Endodermal cell (in vitro differentiated cells): Measurements from ENCODE around the gene DENND1A. TPM values are rescaled to one million over a fixed set of nuclear protein-coding genes. Genes with fewer than 3 reads are reported as not detected.

ENCODE experiments used
- DNase-seq: peaks from one replicate; pipeline ENCODE4 v3.0.0-alpha.2; 2017
- H3K27ac ChIP-seq: 2 replicates; pipeline ENCODE4 v1.5.1; 2013; ENCODE audit warnings: mild to moderate bottlenecking, low read depth, low read length, moderate library complexity
- H3K27me3 ChIP-seq: 2 replicates; pipeline ENCODE4 v1.6.1; 2013; ENCODE audit warnings: mild to moderate bottlenecking, low read length, moderate library complexity; ENCODE audit not compliant: insufficient read depth, control insufficient read depth, poor library complexity, severe bottlenecking
- H3K36me3 ChIP-seq: 2 replicates; pipeline ENCODE4 v1.7.0; 2013; ENCODE audit warnings: mild to moderate bottlenecking, low read length, moderate library complexity; ENCODE audit not compliant: control insufficient read depth, insufficient read depth
- H3K4me1 ChIP-seq: one replicate; pipeline ENCODE4 v1.7.0; 2013; ENCODE audit warnings: low read length; ENCODE audit not compliant: control insufficient read depth, insufficient read depth
- H3K4me3 ChIP-seq: 2 replicates; pipeline ENCODE4 v1.5.1; 2013; ENCODE audit warnings: mild to moderate bottlenecking, low read length, moderate library complexity
- H3K9ac ChIP-seq: 2 replicates; pipeline ENCODE4 v1.6.1; 2013; ENCODE audit warnings: mild to moderate bottlenecking, low read length, moderate library complexity; ENCODE audit not compliant: poor library complexity, severe bottlenecking; ENCODE audit errors: extremely low read depth
- H3K9me3 ChIP-seq: 2 replicates; pipeline ENCODE4 v1.6.1; 2013; ENCODE audit warnings: mild to moderate bottlenecking, low read length, moderate library complexity; ENCODE audit not compliant: control insufficient read depth
- H3K27ac Mint-ChIP-seq: 2 replicates; pipeline ENCODE4 v1.8.0; 2020; ENCODE audit warnings: mixed read lengths
- H3K27me3 Mint-ChIP-seq: 2 replicates; pipeline ENCODE4 v1.8.0; 2021; ENCODE audit warnings: mild to moderate bottlenecking, mixed read lengths; ENCODE audit not compliant: insufficient read depth
- H3K36me3 Mint-ChIP-seq: 2 replicates; pipeline ENCODE4 v1.8.0; 2020; ENCODE audit warnings: low read depth, mixed read lengths
- H3K4me1 Mint-ChIP-seq: 2 replicates; pipeline ENCODE4 v1.8.0; 2020; ENCODE audit warnings: mixed read lengths
- H3K4me3 Mint-ChIP-seq: 2 replicates; pipeline ENCODE4 v1.8.0; 2020; ENCODE audit warnings: mild to moderate bottlenecking, moderate library complexity, mixed read lengths
- H3K9me3 Mint-ChIP-seq: 2 replicates; pipeline ENCODE4 v1.8.0; 2020; ENCODE audit warnings: mild to moderate bottlenecking, mixed read lengths
- WGBS, 2 experiments: methylation state at CpG; one replicate each; pipeline versions ENCODE4 v1.1.5 to v1.1.7; 2013; ENCODE audit warnings: missing lambda C conversion rate in 2 of 2, mixed read lengths in 1 of 2; ENCODE audit not compliant: insufficient coverage in 1 of 2, insufficient read length in 1 of 2; 5-methylcytosine and 5-hydroxymethylcytosine counted together
- total RNA-seq, 2 donors: library from RNA; stranded (reverse); fragmentation: NEBNext Ultra II Directional in 1 of 2; extraction: Animal tissue kit (Norgen Biotek cat#: 25700) in 1 of 2; gene quantifications; 2 replicates in 1 of 2; 3 replicates in 1 of 2; pipeline ENCODE4 v1.2.1, GENCODE V29; 2021
- TF ChIP-seq, protein P1 (sequence below): fragments of 200-600 bp; sonication (generic); conservative IDR thresholded peaks from 2 replicates; pipeline ENCODE4 v1.5.0; 2021; ENCODE audit warnings: antibody characterized with exemption, mild to moderate bottlenecking

The DENND1A gene
- total RNA-seq, 2 donors from 2014 or later, result 29.5 to 38.4 TPM

DNA sequence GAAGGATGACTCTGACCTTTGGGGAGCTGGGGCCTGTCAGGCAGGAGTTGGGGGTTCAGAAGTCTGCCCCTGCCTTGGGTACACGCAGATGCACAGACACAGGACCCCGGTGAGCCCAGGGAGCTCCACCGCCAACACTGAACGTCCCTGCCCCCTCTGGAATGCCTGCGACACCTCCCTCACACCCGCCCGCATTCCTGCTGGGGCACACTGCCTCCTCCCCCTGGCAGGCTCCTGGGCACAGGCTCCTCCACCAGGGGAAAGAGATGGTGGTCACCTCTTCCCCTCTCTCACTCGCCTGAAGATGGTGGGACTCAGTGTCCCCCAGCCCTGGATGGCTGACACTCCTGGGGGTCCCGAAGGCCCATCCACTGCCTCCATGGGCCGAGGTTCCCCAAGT, 561.9 kb downstream of the DENND1A start:
- no peaks in the 10 kb centered on the region for H3K36me3 Mint-ChIP-seq
- no peak overlapping the region for H3K27ac Mint-ChIP-seq
- Histone ChIP-seq H3K27ac (no peak overlapping the region), H3K9me3 (no peaks in the 10 kb centered on the region), H3K36me3 (no peaks in the 10 kb centered on the region), H3K4me1 (no peaks in the 10 kb centered on the region), H3K27me3 (peaks cover 17% of the 10 kb centered on the region), H3K4me3 (no peak overlapping the region), H3K9ac (no peak overlapping the region)
- no peak for DNase-seq
- H3K27me3 Mint-ChIP-seq, result peaks cover 72% of the 10 kb centered on the region
- H3K9me3 Mint-ChIP-seq, result no peaks in the 10 kb centered on the region
- no peak overlapping the region for H3K4me3 Mint-ChIP-seq
- H3K4me1 Mint-ChIP-seq, result peaks cover 4% of the 10 kb centered on the region
- TF ChIP-seq, protein P1, sequence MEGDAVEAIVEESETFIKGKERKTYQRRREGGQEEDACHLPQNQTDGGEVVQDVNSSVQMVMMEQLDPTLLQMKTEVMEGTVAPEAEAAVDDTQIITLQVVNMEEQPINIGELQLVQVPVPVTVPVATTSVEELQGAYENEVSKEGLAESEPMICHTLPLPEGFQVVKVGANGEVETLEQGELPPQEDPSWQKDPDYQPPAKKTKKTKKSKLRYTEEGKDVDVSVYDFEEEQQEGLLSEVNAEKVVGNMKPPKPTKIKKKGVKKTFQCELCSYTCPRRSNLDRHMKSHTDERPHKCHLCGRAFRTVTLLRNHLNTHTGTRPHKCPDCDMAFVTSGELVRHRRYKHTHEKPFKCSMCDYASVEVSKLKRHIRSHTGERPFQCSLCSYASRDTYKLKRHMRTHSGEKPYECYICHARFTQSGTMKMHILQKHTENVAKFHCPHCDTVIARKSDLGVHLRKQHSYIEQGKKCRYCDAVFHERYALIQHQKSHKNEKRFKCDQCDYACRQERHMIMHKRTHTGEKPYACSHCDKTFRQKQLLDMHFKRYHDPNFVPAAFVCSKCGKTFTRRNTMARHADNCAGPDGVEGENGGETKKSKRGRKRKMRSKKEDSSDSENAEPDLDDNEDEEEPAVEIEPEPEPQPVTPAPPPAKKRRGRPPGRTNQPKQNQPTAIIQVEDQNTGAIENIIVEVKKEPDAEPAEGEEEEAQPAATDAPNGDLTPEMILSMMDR, result no peak
- WGBS, 2 experiments, result 85 to 90% methylated on average over 4 to 10 of the region's 10 CpGs

DNA sequence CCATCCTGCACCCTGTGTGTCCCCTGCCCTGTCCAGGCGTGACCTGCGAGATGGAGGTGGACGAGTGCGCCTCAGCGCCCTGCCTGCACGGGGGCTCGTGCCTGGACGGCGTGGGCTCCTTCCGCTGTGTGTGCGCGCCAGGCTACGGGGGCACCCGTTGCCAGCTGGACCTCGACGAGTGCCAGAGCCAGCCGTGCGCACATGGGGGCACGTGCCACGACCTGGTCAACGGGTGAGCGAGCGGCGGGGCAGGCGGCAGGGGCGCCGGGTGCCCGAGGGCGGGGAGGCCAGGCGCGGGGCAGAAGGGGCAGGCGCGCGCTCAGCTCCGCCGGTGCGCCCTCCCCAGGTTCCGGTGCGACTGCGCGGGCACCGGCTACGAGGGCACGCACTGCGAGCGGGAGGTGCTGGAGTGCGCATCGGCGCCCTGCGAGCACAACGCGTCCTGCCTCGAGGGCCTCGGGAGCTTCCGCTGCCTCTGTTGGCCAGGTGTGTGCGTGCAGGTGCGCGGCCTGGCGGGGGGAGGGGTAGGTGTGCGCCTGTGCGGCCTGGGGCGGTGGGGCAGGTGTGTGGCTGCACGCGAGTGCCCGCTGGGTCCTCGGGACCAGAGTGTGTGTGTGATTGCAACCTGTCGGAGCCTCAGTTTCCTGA, 563.9 kb downstream of the DENND1A start:
- Mint-ChIP-seq H3K36me3 (no peaks in the 10 kb centered on the region), H3K9me3 (no peaks in the 10 kb centered on the region), H3K4me1 (peaks cover 10% of the 10 kb centered on the region), H3K27me3 (peaks cover 57% of the 10 kb centered on the region), H3K27ac (no peak overlapping the region), H3K4me3 (no peak overlapping the region)
- no peaks in the 10 kb centered on the region for H3K9me3 ChIP-seq
- WGBS, 2 experiments, result 94 to 97% methylated on average over 40 to 67 of the region's 67 CpGs
- no peak overlapping the region for H3K9ac ChIP-seq
- H3K4me3 ChIP-seq, result no peak overlapping the region
- peaks cover 4% of the 10 kb centered on the region for H3K4me1 ChIP-seq
- H3K36me3 ChIP-seq, result no peaks in the 10 kb centered on the region
- TF ChIP-seq, protein P1, result peak; percentile 40
- H3K27ac ChIP-seq, result no peak overlapping the region
- DNase-seq, result peak; percentile 85
- no peaks in the 10 kb centered on the region for H3K27me3 ChIP-seq

DNA sequence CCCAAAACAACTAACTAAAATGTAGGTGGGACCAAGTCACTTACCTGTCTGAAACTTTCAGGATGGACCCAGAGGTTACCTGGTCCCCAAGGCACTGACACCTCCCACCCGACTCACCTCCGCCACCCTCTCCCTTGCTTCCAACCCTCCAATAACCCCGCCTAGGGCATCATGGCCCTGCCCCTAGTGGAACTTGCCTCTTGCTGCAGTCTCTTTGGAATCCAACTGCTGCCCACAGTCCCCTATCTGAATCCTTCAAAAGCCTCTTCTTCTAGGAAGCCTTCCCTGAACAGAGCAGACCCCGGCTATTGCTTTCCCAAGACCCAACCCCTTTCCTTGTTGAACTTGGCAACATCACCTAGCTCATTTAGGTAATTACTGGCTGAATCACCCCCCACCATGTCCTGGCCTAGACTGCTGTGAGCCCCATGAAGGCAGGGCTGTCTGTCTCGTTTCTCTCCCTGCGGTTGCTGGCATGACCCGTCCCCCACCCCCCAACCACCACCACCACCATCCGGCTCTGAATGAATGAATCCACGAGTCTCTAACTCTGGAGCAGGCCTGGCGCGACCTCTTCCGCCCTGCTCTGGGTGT, 564.5 kb downstream of the DENND1A start:
- H3K9ac ChIP-seq, result no peak overlapping the region
- no peaks in the 10 kb centered on the region for H3K27me3 ChIP-seq
- H3K27ac ChIP-seq, result no peak overlapping the region
- Mint-ChIP-seq H3K27ac (no peak overlapping the region), H3K4me3 (no peak overlapping the region), H3K27me3 (peaks cover 53% of the 10 kb centered on the region), H3K9me3 (no peaks in the 10 kb centered on the region), H3K4me1 (peaks cover 13% of the 10 kb centered on the region), H3K36me3 (no peaks in the 10 kb centered on the region)
- WGBS, 2 experiments, result 89 to 95% methylated on average over 8 to 12 of the region's 12 CpGs
- peaks cover 10% of the 10 kb centered on the region for H3K4me1 ChIP-seq
- H3K4me3 ChIP-seq, result no peak overlapping the region
- DNase-seq, result peak; percentile 83
- H3K36me3 ChIP-seq, result no peaks in the 10 kb centered on the region
- H3K9me3 ChIP-seq, result no peaks in the 10 kb centered on the region
- TF ChIP-seq, protein P1, result peak; percentile 71
